ENCODE measurements around the gene SDHA. TPM values are rescaled to one million over a fixed set of nuclear protein-coding genes. Genes with fewer than 3 reads are reported as not detected.

Gene SDHA
- total RNA-seq, 4 donors from 2014 or later: 86.0 to 150 (median 115) TPM

GRCh38 chr5:191036-191948 is 26.8 kb upstream of the SDHA start, which contains the start of gene LRRC14B:
Gene LRRC14B, plus strand, starts transcription at chr5:191495. Its CDS starts 44 bp downstream, at chr5:191539.
- H3K36me3 ChIP-seq: peaks cover 0 to 6% (median 0%) of the 10 kb centered on the region in 4 donors
- no peak for DNase-seq (ENCODE audit: extremely low spot score)
- H3K27ac ChIP-seq (replicated peaks in 1 of 4): peak within 1 kb of the TSS; percentile 19 to 54 (median 26)
- WGBS: 33% methylated on average over 32 of the region's 56 CpGs
- H3K4me3 ChIP-seq: peak within 1 kb of the TSS; percentile 3 to 24 (median 18)
- no peaks in the 10 kb centered on the region for H3K9me3 ChIP-seq
- peaks cover 0 to 51% (median 0%) of the 10 kb centered on the region in 4 donors for H3K27me3 ChIP-seq
- H3K4me1 ChIP-seq: peaks cover 32 to 37% (median 34%) of the 10 kb centered on the region in 4 donors
- TF ChIP-seq POLR2AphosphoS5 (IDR thresholded peaks at IDR 0.05): no peak
- TF ChIP-seq CTCF (IDR thresholded peaks at IDR 0.05): no peak
- no peak for TF ChIP-seq EP300 (IDR thresholded peaks at IDR 0.05)
- no peak for TF ChIP-seq POLR2A (IDR thresholded peaks at IDR 0.05; ENCODE audit: low read depth)
- intact Hi-C loops (cut with DNase I): no loop called here

- Histone ChIP-seq H3K36me3 (peaks cover 0 to 6% (median 0%) of the 10 kb centered on the region in 4 donors), H3K27ac (replicated peaks in 1 of 4) (no peak overlapping the region), H3K9me3 (no peaks in the 10 kb centered on the region), H3K27me3 (peaks cover 0 to 47% (median 0%) of the 10 kb centered on the region in 4 donors), H3K4me3 (no peak overlapping the region), H3K4me1 (peaks cover 32 to 37% (median 34%) of the 10 kb centered on the region in 4 donors)
- 90% methylated on average over 14 of the region's 46 CpGs for WGBS
- intact Hi-C loops (cut with DNase I): no loop called here
- TF ChIP-seq POLR2AphosphoS5 (IDR thresholded peaks at IDR 0.05): no peak
- no peak for TF ChIP-seq POLR2A (IDR thresholded peaks at IDR 0.05; ENCODE audit: low read depth)
- TF ChIP-seq EP300 (IDR thresholded peaks at IDR 0.05): no peak
- TF ChIP-seq CTCF (IDR thresholded peaks at IDR 0.05): no peak
- no peak for DNase-seq (ENCODE audit: extremely low spot score)
Measured at GRCh38 chr5:191949-192690, 26.0 kb upstream of the SDHA start.

- no peak overlapping the region for H3K4me3 ChIP-seq
- H3K27ac ChIP-seq (replicated peaks in 1 of 4): no peak overlapping the region
- intact Hi-C loops (cut with DNase I): no loop called here
Measured at GRCh38 chr5:192691-192969, 25.5 kb upstream of the SDHA start.

GRCh38 chr5:192970-193831 is 24.9 kb upstream of the SDHA start:
- Histone ChIP-seq H3K9me3 (no peaks in the 10 kb centered on the region), H3K4me1 (peaks cover 25 to 30% (median 27%) of the 10 kb centered on the region in 4 donors), H3K36me3 (peaks cover 0 to 6% (median under 1%) of the 10 kb centered on the region in 4 donors), H3K27ac (replicated peaks in 1 of 4) (no peak overlapping the region), H3K4me3 (no peak overlapping the region), H3K27me3 (peaks cover 0 to 36% (median 0%) of the 10 kb centered on the region in 4 donors)
- TF ChIP-seq POLR2AphosphoS5 (IDR thresholded peaks at IDR 0.05) (no peak), CTCF (IDR thresholded peaks at IDR 0.05) (no peak), POLR2A (IDR thresholded peaks at IDR 0.05; ENCODE audit: low read depth) (no peak), EP300 (IDR thresholded peaks at IDR 0.05) (no peak)
- WGBS: 93% methylated on average over 16 of the region's 17 CpGs
- intact Hi-C loops (cut with DNase I): no loop called here
- no peak for DNase-seq (ENCODE audit: extremely low spot score)

More at GRCh38 chr5:192691-192969, 25.5 kb upstream of the SDHA start:
- peaks cover 31 to 34% (median 32%) of the 10 kb centered on the region in 4 donors for H3K4me1 ChIP-seq
- TF ChIP-seq POLR2AphosphoS5 (IDR thresholded peaks at IDR 0.05) (no peak), EP300 (IDR thresholded peaks at IDR 0.05) (no peak), POLR2A (IDR thresholded peaks at IDR 0.05; ENCODE audit: low read depth) (no peak)
- peaks cover 0 to 42% (median 0%) of the 10 kb centered on the region in 4 donors for H3K27me3 ChIP-seq
- H3K9me3 ChIP-seq: no peaks in the 10 kb centered on the region
- peaks cover 0 to 6% (median 0%) of the 10 kb centered on the region in 4 donors for H3K36me3 ChIP-seq
- no peak for DNase-seq (ENCODE audit: extremely low spot score)
- WGBS: 87% methylated on average over 9 of the region's 9 CpGs

Measured in esophagus muscularis mucosa (tissue), 4 donors.